ENCODE results near the gene DNAH2.

DNAH2 gene

GRCh38 chr17:7716901-7717755 lies at the start of gene DNAH2:
Gene DNAH2 (plus strand): TSS chr17:7717744. CDS start chr17:7719735, 1,991 bp downstream.
- peak; percentile 16 for DNase-seq

GRCh38 chr17:7668482-7668881 lies 49.1 kb upstream of the DNAH2 start:
- DNase-seq = no peak

GRCh38 chr17:7673239-7673638 lies 44.3 kb upstream of the DNAH2 start:
- DNase-seq = peak; percentile 45

GRCh38 chr17:7674934-7675333 lies 42.6 kb upstream of the DNAH2 start:
- DNase-seq = no peak

- no peak for DNase-seq
Measured at GRCh38 chr17:7676533-7676932, 41.0 kb upstream of the DNAH2 start.

GRCh38 chr17:7677388-7678067 lies 40.0 kb upstream of the DNAH2 start:
- no peak for DNase-seq

GRCh38 chr17:7684851-7685532 lies 32.6 kb upstream of the DNAH2 start:
- peak; percentile 34 for DNase-seq

- peak; percentile 90 for DNase-seq
Measured at GRCh38 chr17:7685533-7686221, 31.9 kb upstream of the DNAH2 start.

GRCh38 chr17:7686222-7687071 lies 31.1 kb upstream of the DNAH2 start:
- peak; percentile 85 for DNase-seq

GRCh38 chr17:7687072-7687907 lies 30.3 kb upstream of the DNAH2 start, which contains the start of gene TP53:
Gene TP53 (minus strand): TSS chr17:7687490. CDS start chr17:7676594, 10,896 bp downstream.
- DNase-seq = peak; percentile 92

GRCh38 chr17:7687908-7688807 lies 29.4 kb upstream of the DNAH2 start, which contains the start of gene WRAP53:
Gene WRAP53 (plus strand): TSS chr17:7688477. CDS start chr17:7688649, 172 bp downstream.
- DNase-seq = peak; percentile 97

GRCh38 chr17:7688808-7689316 lies 28.7 kb upstream of the DNAH2 start:
- DNase-seq = no peak

- DNase-seq = no peak
Measured at GRCh38 chr17:7695586-7695985, 22.0 kb upstream of the DNAH2 start.

GRCh38 chr17:7697828-7698588 lies 19.5 kb upstream of the DNAH2 start:
- no peak for DNase-seq

GRCh38 chr17:7700510-7700909 lies 17.0 kb upstream of the DNAH2 start:
- DNase-seq = no peak

- DNase-seq = no peak
Measured at GRCh38 chr17:7701681-7702080, 15.9 kb upstream of the DNAH2 start.

- no peak for DNase-seq
Measured at GRCh38 chr17:7702776-7703175, 14.8 kb upstream of the DNAH2 start.
